Head of caudate nucleus (tissue), 42 donors: ENCODE data around the gene KCNK13.
"Not testable (repeated sequence)": the region's sequence is repeated elsewhere in the genome, so short reads cannot be mapped to it uniquely, and the experiment has no call there.

Experiments
- DNase-seq, 42 donors: peaks; one replicate each; pipeline versions ENCODE4 v3.0.0 to v3.0.0-alpha.2; 2020 to 2021; ENCODE audit warnings: mixed read lengths in 7 of 42
- intact Hi-C: fragments of 100-400 bp; cut with DNase I; formaldehyde crosslinking; loops from one replicate; pipeline ENCODE4 v1.15.0; 2022

Gene KCNK13

DNA sequence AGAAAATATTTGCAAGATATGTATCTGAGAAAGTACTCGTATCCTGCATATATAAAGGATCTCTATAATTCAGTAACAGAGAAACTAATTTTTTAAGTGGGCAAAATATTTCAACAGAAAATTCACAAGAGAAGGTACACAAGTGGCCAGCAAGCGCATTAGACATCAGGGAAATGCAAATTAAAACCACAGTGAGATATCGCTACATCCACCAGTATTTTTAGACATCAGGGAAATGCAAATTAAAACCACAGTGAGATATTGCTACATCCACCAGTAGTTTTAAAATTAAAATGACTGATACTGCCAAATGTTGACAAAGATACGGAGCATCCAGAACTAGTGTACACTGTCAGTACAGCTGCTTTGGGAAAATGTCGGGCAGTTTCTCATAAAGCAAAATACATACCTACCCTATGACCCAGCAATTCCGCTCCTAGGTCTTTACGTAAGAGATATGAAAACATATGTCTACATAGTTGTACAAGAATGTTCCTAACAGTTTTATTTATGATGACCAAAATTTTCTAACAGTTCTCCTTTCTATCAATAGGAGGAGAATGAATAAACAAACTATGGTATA, 2.8 kb upstream of the KCNK13 start:
- intact Hi-C loops, result no loop called here
- no peak for DNase-seq

DNA sequence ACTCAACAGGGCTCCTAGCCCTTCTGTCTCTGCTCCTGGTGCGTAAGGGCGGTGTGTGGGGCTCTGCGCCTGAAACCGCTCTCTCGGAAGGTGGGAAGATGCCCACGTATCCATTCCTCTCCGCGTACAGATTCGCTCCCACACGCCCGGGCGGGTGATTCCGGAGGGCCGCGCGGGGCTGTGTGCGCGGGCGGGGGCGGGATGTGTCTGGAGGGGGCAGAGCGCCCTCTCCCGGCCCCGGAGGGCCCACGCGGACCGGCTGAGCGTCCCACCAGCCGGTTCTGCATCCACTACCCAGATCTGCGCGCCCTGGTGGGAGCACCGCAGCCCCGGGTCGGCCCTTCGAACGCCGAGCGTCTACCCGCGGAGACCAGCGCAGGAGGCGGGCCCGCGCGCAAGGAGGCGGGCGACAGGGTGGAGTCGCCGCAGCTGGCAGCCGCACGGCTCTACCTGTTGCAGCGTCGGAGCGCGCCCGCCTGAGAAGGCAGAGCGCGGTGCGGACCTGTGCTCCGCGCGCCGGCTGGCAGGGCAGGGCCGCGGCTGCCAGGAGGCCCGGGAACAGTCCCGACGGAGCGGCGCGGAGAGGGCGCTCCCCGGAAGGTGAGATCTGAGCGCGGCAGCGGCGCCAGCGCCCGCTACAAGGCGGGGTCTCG, 1.4 kb upstream of the KCNK13 start:
- intact Hi-C loops, result loop anchor here (5.0 kb wide), 1 partner anchor 88 kb away; no protein-coding TSS in a partner anchor
- peak; percentile 35 to 92 (median 80) for DNase-seq

DNA sequence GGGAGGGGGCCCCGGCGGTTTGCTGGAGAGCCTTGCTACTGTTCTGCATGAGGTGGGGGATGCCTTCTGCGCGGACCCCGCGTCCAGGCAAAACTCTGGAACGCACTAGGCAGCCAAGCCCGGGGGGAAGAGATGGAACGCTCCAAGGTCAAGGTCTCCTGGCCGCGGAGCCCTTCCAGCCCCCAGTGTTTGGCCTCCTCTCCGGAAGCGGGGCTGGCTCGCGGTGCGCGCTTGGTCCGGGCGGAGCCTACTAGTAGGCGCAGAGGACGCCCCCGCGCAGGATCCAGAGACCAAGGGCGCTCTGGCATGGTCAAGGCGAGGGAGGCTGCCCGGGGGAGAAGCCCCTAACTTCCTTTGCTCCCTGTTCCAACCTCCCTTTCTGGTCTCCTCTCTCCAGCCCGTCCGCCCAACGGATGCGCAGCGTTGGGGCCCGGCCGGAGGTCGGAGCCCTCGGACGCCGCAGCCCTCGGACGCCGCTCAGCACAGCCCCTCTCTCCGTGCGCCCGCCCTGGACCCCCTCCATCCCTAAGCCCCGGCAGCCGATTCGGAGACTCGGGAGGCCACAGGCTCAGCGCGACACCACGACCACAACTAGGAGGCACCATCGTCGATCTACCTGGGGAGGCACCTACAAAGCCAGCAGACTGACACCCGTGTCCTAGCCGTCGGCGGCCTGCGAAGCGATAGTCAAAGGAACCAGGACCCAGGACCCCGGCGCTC, 669 bp upstream of the KCNK13 start:
- intact Hi-C loops, result loop anchor here (5.0 kb wide), 1 partner anchor 89 kb away; no protein-coding TSS in a partner anchor
- peak in 3 of 42 donors; percentile 11 to 55 (median 51) for DNase-seq

DNA sequence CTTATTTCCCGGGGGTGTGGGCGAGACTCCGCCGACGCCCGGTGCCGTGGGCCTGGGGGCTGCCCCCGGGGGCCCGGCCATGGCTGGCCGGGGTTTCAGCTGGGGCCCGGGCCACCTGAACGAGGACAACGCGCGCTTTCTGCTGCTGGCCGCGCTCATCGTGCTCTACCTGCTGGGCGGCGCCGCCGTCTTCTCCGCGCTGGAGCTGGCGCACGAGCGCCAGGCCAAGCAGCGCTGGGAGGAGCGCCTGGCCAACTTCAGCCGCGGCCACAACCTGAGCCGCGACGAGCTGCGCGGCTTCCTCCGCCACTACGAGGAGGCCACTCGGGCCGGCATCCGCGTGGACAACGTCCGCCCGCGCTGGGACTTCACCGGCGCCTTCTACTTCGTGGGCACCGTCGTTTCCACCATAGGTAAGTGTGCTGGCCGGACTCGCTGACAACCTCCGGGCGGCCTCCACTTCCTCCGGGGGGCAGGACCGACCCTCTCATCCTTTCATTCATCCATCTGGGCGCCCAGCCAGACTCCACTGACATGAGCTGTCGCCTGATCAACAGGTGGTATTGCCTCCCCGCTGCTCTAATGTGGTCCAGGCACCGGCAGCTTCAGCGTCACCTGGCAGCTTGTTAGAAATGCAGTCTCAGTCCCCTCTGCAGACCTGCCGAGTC, 467 bp downstream of the KCNK13 start:
- peak in 3 of 42 donors; percentile 7 to 47 (median 21) for DNase-seq
- intact Hi-C loops, result loop anchor here (5.0 kb wide), 1 partner anchor 90 kb away; no protein-coding TSS in a partner anchor

DNA sequence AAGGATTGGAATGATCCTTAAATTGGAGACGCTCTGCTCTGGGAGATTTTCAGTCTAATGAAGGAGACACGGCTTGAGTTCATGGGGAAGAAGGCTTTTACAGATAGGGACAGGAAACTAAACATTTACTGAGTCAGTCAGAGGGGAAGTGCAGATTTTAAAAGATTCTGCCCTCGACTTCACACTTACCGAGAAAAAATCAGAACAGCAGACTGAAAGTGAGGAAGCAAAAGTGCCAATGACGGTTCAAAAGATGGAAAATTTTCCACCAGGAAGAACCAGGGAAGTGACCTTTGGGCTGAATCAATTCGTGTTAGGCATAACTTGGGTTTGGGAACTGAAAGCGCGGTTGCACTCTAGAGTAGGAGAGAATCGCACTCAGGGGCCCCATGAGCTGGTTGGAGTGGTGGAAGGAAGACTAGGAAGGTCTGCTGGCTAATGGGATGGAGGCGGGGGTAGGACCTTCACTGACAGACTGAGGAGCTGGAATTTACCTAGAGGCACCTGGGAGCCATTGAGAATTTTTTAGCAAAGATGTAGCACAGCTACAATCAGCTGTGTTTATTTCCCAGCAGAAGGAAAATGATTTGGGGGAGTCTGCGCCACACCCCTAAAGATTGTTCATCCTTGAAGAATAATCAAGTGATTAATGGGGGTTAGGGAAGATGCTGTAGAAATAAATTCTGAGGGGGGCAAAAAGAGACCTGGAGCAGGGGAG, 1.2 kb downstream of the KCNK13 start:
- DNase-seq, result peak in 1 of 42 donors; percentile 11

DNA sequence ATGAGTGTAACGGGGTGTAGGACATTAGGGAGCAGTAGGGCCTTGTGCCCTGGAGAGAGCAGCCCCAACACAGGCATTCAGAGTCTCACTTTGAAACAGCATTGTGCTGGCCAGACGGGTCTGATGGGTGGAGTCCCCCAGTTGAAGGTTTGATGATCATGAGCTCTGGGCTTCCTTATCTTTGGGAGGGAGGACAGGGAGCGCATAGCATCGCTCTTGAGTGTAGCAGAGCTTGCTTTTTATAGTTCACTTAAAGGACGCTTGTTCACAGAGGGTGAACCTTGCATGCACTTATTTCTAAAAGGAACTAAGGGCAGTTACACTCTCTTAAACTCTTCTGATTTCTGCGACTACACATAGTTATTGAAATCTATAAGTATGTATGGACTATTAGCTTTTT, 10.6 kb downstream of the KCNK13 start:
- no peak for DNase-seq
- intact Hi-C loops, result no loop called here

More for the DNA sequence above, 1.2 kb downstream of the KCNK13 start:
- intact Hi-C loops, result loop anchor here (5.0 kb wide), 1 partner anchor 91 kb away; no protein-coding TSS in a partner anchor

DNA sequence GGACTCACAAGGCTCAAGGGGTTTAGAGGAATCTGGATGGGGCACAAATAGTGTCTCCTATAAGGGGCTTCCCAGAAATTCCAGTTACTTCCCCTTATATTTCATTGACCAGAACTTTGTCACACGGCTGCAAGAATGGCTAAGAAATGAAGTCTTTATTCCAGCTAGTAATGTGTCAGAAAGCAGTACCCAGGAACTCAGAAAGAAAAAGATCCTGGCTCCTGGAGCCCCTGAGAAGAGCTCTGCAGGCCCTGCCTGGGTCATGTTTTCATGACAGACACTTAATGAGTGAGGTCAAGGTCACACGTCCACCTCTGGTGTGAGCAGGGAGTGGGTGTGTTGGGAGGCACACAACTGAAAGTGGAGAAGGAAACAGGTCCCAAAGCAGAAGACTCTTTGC, 17.8 kb downstream of the KCNK13 start:
- DNase-seq, result no peak
- intact Hi-C loops, result no loop called here

DNA sequence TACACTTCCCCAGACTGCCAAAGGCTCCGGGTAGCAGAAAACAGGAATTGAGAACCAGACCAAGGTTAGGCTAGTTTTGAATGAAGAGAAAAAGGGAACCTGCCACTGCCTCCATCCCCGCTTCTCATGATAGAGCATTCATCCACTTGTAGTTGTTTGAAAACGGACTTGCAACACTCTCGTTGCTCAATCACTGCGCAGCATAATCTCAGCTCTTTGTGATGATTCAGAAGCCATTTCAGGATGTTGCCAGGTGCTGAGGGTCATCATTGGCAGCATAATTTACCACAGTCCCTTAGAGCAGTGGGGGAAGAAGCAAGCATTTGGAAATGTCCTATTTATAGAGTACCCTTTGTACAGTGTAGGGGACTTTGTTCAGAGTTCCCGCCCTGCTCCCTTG, 25.6 kb downstream of the KCNK13 start:
- intact Hi-C loops, result no loop called here
- DNase-seq, result peak in 30 of 42 donors; percentile 13 to 71 (median 36)

DNA sequence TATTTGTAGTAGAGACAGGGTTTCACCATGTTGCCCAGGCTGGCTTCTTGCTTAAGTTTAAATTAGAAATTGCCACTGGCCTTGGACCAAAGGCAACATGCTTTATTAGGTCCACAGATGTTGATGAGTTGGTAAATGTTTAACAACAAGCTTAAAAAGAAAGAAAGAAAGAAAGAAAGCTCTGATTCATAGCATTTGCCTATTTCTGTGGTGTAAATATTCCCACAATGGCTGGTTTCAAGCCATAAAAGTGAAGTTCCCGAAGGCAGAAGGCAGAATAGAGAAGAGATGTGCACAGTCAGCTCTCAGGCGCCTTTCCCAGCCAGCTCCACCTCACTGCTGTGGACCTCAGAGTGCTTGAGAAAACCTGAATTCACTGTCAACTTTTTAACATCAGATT, 26.4 kb downstream of the KCNK13 start:
- intact Hi-C loops, result no loop called here

DNA sequence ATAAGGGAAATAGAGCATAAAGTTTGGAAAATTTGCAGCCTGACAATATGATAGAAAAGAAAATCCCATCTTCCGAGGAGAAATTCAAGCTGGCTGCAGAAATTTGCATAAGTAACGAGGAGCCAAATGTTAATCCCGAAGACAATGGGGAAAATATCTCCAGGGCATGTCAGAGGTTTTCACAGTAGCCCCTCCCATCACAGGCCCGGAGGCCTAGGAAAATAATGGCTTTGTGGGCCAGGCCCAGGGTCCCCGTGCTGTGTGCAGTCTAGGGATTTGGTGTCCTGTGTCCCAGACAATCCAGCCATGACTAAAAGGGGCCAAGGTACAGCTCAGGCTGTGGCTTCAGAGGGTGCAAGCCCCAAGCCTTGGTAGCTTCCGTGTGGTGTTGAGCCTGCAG, 27.7 kb downstream of the KCNK13 start:
- DNase-seq, intact Hi-C loops: not testable (repeated sequence)

More for the DNA sequence above, 26.4 kb downstream of the KCNK13 start:
- no peak for DNase-seq

DNA sequence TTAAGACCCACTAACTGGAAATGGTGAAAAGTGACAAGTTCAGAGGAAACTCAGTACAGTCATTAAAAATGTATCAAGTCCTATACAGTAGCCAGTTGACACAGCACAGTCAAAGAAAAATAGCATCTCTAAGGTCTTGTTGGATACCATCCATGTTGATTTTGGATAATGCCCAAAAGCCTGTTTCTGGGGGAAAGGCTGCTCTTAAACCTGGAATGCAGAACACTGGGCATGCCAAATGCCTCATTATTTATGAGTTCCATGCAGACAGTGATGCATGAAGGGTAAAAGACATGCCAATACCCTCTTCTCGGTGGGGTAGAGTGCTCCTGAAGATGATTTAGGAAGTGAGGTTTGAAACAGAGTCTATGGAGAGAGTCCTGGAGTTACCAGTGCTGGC, 29.6 kb downstream of the KCNK13 start:
- DNase-seq, result no peak
- intact Hi-C loops, result no loop called here

DNA sequence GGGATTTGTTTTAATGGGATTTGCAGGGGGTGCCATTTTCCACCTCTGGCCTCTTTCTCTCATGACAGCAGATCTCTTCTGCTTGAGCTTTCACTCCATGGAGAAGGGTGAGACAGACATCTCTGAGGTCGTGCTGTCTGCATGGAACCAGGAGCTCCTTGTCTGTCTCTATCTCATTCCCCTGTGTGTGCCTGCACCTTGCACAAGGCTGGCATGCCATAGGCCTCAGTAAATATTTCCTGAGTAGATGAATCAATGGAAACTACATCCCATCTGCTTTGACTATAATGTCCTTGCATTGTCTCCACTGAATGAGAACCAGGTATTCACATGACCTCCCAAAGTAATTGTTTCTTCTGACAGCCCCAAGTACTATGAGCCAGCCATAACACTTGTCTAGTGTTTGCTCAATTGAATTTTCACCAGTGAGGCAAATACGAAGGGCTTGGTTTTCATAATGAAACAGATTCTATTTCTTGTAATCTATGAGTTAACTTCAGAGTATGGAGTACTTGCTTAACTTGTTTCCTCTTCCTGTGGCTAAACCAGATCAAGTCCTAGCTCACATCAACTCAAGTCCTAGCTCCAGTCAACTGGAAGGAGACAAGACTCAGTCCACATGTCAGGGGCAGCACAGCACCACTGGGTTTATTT, 32.3 kb downstream of the KCNK13 start:
- DNase-seq, result no peak
- intact Hi-C loops, result no loop called here

DNA sequence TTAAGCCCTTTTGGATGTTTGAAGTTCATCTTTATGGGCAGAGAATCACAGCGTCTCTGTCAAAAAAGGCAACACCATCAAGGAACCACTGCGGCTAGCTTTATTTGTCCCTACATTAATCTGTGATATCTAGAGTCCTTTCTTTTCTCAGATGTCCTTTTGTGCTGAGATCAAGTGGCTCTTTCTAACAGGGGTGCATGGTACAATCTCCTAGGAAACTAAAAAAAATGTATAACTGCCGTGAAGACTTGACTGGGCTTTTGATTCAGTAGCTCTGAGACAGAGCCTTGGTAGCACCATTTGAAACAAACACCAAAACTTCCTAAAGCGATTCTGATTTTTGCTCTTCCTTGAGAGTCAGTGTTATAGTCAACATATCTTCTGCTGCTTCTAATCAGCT, 33.3 kb downstream of the KCNK13 start:
- no peak for DNase-seq
- intact Hi-C loops, result no loop called here

DNA sequence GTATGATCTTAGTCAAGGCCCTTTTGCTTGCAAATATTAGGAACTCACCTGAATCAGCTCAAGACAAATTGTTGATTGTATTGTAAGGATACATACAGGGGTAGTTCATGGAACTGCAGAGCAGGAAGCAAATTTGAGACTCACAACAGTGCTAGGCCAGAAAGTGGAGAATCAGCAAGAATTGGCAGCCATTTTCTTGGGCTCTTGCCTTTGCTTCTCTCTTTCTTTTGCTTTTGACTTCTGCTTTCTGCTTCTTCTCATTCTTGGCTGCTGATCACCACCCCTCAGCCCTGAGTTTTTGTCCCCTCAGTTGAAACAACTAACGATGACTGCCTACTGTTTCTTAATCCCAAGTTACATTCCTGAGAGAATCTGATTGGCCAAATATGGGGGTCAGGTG, 34.8 kb downstream of the KCNK13 start:
- no peak for DNase-seq
- intact Hi-C loops, result no loop called here

DNA sequence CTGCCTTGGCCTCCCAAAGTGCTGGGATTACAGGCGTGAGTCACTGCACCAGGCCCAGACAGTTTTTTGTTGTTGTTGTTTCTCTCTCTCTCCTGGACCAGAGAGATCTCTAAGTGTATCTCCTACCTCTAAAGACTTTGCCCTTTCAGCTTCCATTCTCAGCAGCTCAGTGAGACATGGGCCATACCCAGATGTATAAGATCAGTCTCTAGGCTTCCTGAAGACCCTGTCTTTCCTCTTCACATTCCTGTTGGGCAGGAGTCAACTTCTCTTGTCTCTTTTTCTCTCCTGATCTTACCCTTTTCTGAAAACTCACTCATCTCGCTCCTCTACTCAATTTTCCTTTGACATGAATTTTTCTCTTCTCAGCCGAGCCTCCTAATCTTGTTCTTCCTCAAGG, 42.0 kb downstream of the KCNK13 start:
- intact Hi-C loops, result no loop called here
- no peak for DNase-seq

DNA sequence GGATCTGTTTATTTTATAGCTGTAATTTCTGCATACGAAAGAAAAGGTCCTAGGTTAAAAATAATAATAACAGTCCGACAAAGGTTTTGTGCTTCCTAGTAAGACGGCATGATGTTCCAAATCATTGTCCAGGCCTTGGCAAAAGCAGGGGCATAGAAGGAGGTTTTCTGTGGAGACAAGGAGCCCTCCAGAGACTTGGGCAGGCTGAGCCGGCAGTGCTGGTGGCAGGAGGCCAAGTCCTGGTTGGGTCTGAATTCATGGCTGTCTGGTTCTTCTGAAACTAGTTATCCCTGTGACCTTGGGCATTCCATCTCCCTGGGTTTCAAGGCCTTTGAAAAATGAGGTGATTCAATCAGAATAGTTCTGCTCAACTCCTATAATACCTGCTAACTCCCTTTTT, 44.0 kb downstream of the KCNK13 start:
- DNase-seq, result peak in 36 of 42 donors; percentile 1 to 79 (median 46)
- intact Hi-C loops, result no loop called here

DNA sequence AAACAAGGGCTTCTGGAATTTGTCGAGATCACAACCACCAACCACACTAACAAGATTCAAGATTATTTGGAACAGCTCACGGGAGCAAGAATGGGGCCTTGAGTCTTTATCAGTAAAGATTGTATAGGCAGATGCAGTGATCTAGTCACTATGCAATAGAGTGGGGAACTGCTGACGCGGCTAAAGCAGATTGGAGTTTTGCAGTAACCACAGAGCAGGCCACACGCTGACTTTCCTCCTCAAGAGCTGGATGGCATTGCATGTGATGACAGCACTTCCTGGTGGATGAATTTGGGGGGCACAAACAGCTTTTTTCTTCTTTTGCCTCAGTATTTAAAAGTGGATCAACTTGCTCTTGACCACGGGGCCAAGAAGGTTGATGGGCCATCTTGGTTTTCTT, 46.0 kb downstream of the KCNK13 start:
- intact Hi-C loops, result no loop called here
- DNase-seq, result peak in 21 of 42 donors; percentile 11 to 61 (median 23)

DNA sequence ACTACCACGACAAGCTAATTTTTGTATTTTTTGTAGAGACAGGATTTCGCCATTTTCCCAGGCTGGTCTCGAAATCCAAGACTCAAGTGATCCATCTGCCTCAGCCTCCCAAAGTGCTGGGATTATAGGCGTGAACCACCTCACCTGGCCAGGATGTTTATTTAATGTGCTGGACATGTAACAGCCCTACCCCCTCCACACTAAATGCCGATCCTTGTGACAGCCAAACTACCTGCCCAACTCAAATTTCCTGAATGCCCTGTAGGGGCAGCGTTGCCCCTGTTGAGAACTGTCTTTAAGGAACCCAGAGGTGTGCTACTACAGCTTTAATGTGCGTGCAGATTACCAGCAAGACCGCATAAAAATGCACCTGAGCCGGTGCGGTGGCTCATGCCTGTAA, 48.1 kb downstream of the KCNK13 start:
- peak in 8 of 42 donors; percentile 5 to 43 (median 16) for DNase-seq
- intact Hi-C loops, result no loop called here
